ENCODE data around the gene PLOD3. TPM values are rescaled to one million over a fixed set of nuclear protein-coding genes. Genes with fewer than 3 reads are reported as not detected.

PLOD3 gene
- total and polyA plus RNA-seq, 9 of the 15 experiments (the other 6 are each of a cell fraction or from before 2014, with no cell fraction given), result 2.8 to 101 (median 30.9) TPM

DNA sequence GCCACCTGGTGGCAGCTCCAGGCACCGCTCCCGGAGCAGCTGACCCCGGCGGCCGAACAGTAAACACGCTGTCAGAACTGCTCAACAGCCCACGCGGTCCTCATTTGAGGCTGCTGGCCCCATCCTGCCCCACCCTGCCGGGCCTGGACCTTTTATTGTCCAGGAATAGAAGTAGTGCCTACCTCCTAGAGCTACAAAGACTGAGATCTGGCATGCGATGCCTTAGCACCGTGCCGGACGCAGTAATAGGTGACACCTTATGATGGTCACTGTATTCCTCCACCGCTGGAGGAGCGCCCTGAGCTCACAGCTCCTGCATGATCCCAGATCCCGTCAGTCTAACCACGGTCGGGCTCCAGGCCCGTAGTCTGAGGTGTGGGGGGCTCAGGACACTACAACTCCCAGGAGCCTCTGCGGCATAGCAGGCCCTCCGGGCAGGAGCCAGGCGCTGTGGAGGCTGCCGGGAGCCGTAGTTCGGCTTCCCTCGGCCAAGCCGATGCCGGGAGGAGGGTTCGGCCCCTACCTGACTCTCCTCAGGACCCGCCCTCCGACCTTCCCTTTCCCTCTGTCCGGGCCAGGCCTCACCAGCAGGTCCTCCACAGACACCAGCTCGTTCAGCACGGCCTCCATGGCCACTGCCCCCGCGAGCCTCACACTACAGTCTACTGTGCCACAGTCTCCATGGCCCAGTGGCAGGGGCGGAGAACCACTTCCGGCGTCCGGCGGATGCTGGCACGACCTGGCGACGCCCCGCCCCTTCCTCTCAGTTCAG lies 27.2 kb upstream of the PLOD3 start, which contains the start of gene FIS1 (continued):
- TF ChIP-seq, protein P1, sequence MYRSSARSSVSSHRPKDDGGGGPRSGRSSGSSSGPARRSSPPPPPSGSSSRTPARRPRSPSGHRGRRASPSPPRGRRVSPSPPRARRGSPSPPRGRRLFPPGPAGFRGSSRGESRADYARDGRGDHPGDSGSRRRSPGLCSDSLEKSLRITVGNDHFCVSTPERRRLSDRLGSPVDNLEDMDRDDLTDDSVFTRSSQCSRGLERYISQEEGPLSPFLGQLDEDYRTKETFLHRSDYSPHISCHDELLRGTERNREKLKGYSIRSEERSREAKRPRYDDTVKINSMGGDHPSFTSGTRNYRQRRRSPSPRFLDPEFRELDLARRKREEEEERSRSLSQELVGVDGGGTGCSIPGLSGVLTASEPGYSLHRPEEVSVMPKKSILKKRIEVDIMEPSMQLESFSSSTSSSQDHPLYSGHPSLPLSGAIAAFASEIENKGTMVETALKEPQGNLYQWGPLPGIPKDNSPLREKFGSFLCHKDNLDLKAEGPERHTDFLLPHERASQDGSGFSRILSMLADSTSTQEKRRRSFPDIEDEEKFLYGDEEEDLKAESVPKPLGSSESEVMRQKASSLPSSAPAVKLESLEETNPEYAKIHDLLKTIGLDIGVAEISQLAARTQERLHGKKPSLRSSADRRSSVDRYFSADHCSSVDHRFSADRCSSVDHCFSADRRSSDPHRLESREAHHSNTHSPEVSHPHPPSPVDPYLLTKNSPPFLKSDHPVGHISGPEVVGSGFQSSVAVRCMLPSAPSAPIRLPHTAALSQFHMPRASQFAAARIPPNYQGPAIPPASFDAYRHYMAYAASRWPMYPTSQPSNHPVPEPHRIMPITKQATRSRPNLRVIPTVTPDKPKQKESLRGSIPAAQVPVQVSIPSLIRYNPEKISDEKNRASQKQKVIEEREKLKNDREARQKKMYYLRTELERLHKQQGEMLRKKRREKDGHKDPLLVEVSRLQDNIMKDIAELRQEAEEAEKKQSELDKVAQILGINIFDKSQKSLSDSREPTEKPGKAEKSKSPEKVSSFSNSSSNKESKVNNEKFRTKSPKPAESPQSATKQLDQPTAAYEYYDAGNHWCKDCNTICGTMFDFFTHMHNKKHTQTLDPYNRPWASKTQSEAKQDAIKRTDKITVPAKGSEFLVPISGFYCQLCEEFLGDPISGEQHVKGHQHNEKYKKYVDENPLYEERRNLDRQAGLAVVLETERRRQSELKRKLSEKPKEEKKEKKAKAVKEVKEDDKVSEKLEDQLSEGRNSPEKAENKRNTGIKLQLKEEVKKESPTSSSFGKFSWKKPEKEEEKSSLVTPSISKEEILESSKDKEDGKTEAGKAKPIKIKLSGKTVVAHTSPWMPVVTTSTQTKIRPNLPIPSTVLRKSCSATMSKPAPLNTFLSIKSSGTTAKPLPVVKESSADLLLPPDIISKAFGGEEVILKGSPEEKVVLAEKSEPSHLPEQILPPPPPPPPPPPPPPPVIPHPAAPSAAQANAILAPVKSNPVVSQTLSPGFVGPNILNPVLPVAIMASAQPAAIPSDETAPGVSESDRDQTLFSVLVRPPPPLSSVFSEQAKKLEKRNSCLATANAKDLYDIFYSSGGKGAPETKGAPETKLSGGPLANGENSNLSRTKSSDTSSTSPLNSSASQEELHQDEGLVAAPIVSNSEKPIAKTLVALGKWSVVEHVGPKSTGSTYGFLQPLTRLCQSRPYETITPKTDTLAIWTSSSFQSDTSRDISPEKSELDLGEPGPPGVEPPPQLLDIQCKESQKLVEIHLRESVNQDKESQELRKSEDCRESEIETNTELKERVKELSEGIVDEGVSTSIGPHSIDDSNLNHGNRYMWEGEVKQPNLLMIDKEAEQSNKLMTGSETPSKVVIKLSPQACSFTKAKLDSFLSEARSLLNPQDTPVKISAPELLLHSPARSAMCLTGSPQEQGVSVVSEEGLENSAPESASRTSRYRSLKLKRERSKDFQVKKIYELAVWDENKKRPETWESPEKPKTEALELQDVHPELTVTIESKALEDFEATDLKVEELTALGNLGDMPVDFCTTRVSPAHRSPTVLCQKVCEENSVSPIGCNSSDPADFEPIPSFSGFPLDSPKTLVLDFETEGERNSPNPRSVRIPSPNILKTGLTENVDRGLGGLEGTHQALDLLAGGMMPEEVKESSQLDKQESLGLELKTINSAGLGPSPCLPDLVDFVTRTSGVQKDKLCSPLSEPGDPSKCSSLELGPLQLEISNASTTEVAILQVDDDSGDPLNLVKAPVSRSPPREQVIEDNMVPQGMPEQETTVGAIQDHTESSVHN (IDR thresholded peaks at IDR 0.05; ENCODE audit: borderline replicate concordance in 1 of 2, low read depth in 1 of 2), result no peak
- TF ChIP-seq ZNF445 (CRISPR knock-in tag; IDR thresholded peaks at IDR 0.05; ENCODE audit: low read depth) (0 out of 2 replicates have a peak, but pooled peaks have one; percentile 70), SP1 (CRISPR knock-in tag; IDR thresholded peaks at IDR 0.05) (peak; percentile 69), ZNF830 (CRISPR knock-in tag; IDR thresholded peaks at IDR 0.05) (no peak), RBM14 (IDR thresholded peaks at IDR 0.05; ENCODE audit: borderline replicate concordance, insufficient read depth, low read depth, low read length) (no peak)
- TF ChIP-seq, protein P2, sequence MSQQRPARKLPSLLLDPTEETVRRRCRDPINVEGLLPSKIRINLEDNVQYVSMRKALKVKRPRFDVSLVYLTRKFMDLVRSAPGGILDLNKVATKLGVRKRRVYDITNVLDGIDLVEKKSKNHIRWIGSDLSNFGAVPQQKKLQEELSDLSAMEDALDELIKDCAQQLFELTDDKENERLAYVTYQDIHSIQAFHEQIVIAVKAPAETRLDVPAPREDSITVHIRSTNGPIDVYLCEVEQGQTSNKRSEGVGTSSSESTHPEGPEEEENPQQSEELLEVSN (IDR thresholded peaks at IDR 0.05; ENCODE audit: borderline replicate concordance in 1 of 2, extremely low read depth in 1 of 2, insufficient read depth in 1 of 2, insufficient read length in 1 of 2, low read depth in 1 of 2, low read length in 1 of 2, poor library complexity in 1 of 2, severe bottlenecking in 1 of 2), result peak; percentile 72 to 79

All from K562 (cell line).